MM.1S (cell line): ENCODE measurements around the gene FOXO1.

Experiments used
- DNase-seq: peaks from one replicate; pipeline ENCODE4 v3.0.0-alpha.2; 2015
- H2AFZ ChIP-seq: fragments of 300-600 bp; sonication (generic); 2 replicates; pipeline ENCODE4 v1.6.0; 2016; ENCODE audit warnings: antibody characterized with exemption, low read length
- H3F3A ChIP-seq: fragments of 300-600 bp; sonication (generic); 2 replicates; pipeline ENCODE4 v1.6.1; 2016; ENCODE audit warnings: mild to moderate bottlenecking, antibody characterized with exemption, low read length, moderate library complexity, mixed read lengths; ENCODE audit not compliant: insufficient read depth
- H3K27ac ChIP-seq: fragments of 300-600 bp; sonication (generic); 2 replicates; pipeline ENCODE4 v1.5.1; 2016; ENCODE audit warnings: mild to moderate bottlenecking, low read length
- H3K27me3 ChIP-seq: fragments of 300-600 bp; sonication (generic); replicated peaks from 2 replicates; pipeline ENCODE4 v1.6.0; 2016; ENCODE audit warnings: low read length; ENCODE audit not compliant: insufficient read depth
- H3K36me3 ChIP-seq: fragments of 300-600 bp; sonication (generic); replicated peaks from 2 replicates; pipeline ENCODE4 v1.6.1; 2016; ENCODE audit warnings: mild to moderate bottlenecking, low read length, mixed read lengths; ENCODE audit not compliant: insufficient read depth
- H3K4me1 ChIP-seq: fragments of 300-600 bp; sonication (generic); 2 replicates; pipeline ENCODE4 v1.6.1; 2016; ENCODE audit warnings: low read length, mixed read lengths
- H3K4me2 ChIP-seq: fragments of 300-600 bp; sonication (generic); 2 replicates; pipeline ENCODE4 v1.6.0; 2016; ENCODE audit warnings: low read depth, low read length
- H3K4me3 ChIP-seq: fragments of 300-600 bp; sonication (generic); 2 replicates; pipeline ENCODE4 v1.5.1; 2016; ENCODE audit warnings: low read length, mixed read lengths
- H3K79me2 ChIP-seq: fragments of 300-600 bp; sonication (generic); 2 replicates; pipeline ENCODE4 v1.6.1; 2016; ENCODE audit warnings: mixed run types, low read length, mixed read lengths
- H3K9ac ChIP-seq: fragments of 300-600 bp; sonication (generic); 2 replicates; pipeline ENCODE4 v1.6.1; 2016; ENCODE audit warnings: low read length, mixed read lengths
- H3K9me2 ChIP-seq: fragments of 300-600 bp; sonication (generic); replicated peaks from 2 replicates; pipeline ENCODE4 v1.6.1; 2016; ENCODE audit warnings: mild to moderate bottlenecking, low read length, mixed read lengths; ENCODE audit not compliant: insufficient read depth
- H3K9me3 ChIP-seq: fragments of 300-600 bp; sonication (generic); replicated peaks from 2 replicates; pipeline ENCODE4 v1.6.1; 2016; ENCODE audit warnings: mild to moderate bottlenecking, low read length, mixed read lengths; ENCODE audit not compliant: insufficient read depth
- H4K20me1 ChIP-seq: fragments of 300-600 bp; sonication (generic); 2 replicates; pipeline ENCODE4 v1.6.1; 2016; ENCODE audit warnings: mild to moderate bottlenecking, low read length, moderate library complexity, mixed read lengths; ENCODE audit not compliant: insufficient read depth
- EZH2 ChIP-seq: fragments of 300-600 bp; sonication (generic); optimal IDR thresholded peaks from 2 replicates; pipeline ENCODE3; 2017; ENCODE audit warnings: low read depth, mild to moderate bottlenecking, antibody characterized with exemption, low read length, mixed read lengths
- EZH2phosphoT487 ChIP-seq: fragments of 300-600 bp; sonication (generic); IDR thresholded peaks from 2 replicates; pipeline ENCODE4 v1.6.1; 2018; ENCODE audit warnings: antibody characterized with exemption, low read length
- TF ChIP-seq, protein P1 (sequence below): fragments of 300-600 bp; sonication (generic); IDR thresholded peaks from 2 replicates; pipeline ENCODE4 v1.5.1; 2016; ENCODE audit warnings: antibody characterized with exemption, low read length, mixed read lengths

FOXO1 gene

DNA sequence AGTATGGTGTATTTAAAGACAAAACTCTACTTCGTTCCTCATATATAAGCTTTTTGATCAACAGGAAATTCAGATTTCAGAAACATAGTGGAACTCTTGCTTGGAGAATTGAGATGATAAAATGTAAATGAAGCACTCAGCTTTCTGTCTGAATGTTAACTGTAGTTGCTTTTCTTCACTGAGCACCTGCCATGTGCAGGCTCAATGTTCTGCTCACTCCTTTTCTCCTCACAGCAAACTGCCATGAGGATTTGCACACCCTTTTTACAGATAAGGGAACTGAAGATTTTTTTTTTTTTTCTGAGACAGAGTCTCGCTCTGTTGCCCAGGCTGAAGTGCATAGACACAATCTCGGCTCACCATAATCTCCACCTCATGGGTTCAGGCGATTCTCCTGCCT is 28.0 kb upstream of the FOXO1 start:
- TF ChIP-seq, protein P1, sequence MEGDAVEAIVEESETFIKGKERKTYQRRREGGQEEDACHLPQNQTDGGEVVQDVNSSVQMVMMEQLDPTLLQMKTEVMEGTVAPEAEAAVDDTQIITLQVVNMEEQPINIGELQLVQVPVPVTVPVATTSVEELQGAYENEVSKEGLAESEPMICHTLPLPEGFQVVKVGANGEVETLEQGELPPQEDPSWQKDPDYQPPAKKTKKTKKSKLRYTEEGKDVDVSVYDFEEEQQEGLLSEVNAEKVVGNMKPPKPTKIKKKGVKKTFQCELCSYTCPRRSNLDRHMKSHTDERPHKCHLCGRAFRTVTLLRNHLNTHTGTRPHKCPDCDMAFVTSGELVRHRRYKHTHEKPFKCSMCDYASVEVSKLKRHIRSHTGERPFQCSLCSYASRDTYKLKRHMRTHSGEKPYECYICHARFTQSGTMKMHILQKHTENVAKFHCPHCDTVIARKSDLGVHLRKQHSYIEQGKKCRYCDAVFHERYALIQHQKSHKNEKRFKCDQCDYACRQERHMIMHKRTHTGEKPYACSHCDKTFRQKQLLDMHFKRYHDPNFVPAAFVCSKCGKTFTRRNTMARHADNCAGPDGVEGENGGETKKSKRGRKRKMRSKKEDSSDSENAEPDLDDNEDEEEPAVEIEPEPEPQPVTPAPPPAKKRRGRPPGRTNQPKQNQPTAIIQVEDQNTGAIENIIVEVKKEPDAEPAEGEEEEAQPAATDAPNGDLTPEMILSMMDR, result no peak
- no peak for TF ChIP-seq EZH2
- Histone ChIP-seq H3K36me3 (no peaks in the 10 kb centered on the region), H3K27ac (no peak overlapping the region), H2AFZ (no peak overlapping the region), H3K4me1 (no peaks in the 10 kb centered on the region), H4K20me1 (no peaks in the 10 kb centered on the region), H3K4me3 (no peak overlapping the region), H3K9ac (no peak overlapping the region), H3K4me2 (no peak overlapping the region), H3F3A (no peaks in the 10 kb centered on the region), H3K79me2 (no peaks in the 10 kb centered on the region), H3K27me3 (no peaks in the 10 kb centered on the region), H3K9me3 (no peaks in the 10 kb centered on the region), H3K9me2 (no peaks in the 10 kb centered on the region)
- DNase-seq, result no peak

DNA sequence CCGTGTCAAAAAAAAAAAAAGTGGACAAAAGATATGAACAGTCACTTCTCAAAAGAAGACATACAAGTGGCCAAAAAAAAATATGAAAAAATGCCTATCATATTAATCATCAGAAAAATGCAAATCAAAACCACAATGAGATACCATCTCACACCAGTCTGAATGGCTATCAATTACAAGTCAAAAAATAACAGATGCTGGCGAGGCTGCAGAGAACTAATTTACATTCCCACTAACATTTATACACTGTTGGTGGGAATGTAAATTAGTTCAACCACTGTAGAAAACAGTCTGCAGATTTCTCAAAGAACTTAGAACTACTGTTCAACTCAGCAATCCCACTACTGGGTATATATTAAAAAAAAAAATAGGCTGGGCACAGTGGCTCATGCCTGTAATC is 26.5 kb upstream of the FOXO1 start:
- TF ChIP-seq EZH2 (no peak), EZH2phosphoT487 (no peak)
- TF ChIP-seq, protein P1, result no peak
- H3K4me1 ChIP-seq, result no peaks in the 10 kb centered on the region
- H3K4me2 ChIP-seq, result no peak overlapping the region
- DNase-seq, result no peak
- no peak overlapping the region for H3K4me3 ChIP-seq
- no peaks in the 10 kb centered on the region for H3K9me3 ChIP-seq
- H3K27ac ChIP-seq, result no peak overlapping the region
- no peaks in the 10 kb centered on the region for H3F3A ChIP-seq
- no peaks in the 10 kb centered on the region for H4K20me1 ChIP-seq
- H3K9me2 ChIP-seq, result no peaks in the 10 kb centered on the region
- H2AFZ ChIP-seq, result no peak overlapping the region
- no peaks in the 10 kb centered on the region for H3K36me3 ChIP-seq
- no peaks in the 10 kb centered on the region for H3K79me2 ChIP-seq
- no peaks in the 10 kb centered on the region for H3K27me3 ChIP-seq
- no peak overlapping the region for H3K9ac ChIP-seq

DNA sequence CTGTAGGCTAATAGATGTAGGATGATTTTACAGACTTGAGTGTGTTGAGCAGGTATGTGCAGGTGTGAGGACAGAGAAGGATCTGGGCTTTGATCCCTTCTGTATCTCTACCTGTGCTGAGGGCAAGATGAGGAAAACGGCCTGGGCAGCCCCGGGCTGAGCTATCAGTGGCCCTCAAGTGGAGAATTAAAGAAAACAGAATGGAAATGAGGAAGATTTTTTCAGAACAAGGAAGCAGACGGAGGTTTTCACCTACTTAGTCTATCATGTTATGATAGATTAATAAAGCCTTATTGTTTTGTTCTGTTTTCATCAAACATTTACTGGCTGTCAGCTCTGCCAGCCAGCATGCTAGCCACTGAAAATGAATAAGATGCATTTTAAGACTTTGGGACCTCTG is 22.3 kb upstream of the FOXO1 start:
- Histone ChIP-seq H3K36me3 (no peaks in the 10 kb centered on the region), H3K9me2 (no peaks in the 10 kb centered on the region), H3K4me1 (no peaks in the 10 kb centered on the region), H3K4me3 (no peak overlapping the region), H3K27me3 (no peaks in the 10 kb centered on the region), H3K27ac (no peak overlapping the region), H3K79me2 (no peaks in the 10 kb centered on the region), H3K9ac (no peak overlapping the region), H2AFZ (no peak overlapping the region), H3K4me2 (no peak overlapping the region), H3K9me3 (no peaks in the 10 kb centered on the region), H3F3A (no peaks in the 10 kb centered on the region), H4K20me1 (no peaks in the 10 kb centered on the region)
- no peak for TF ChIP-seq EZH2phosphoT487
- TF ChIP-seq, protein P1, result no peak
- TF ChIP-seq EZH2, result no peak
- DNase-seq, result no peak
